Activated CD4-positive, alpha-beta T cell treated with anti-CD3 and anti-CD28 coated beads for 4 hours (primary cell): ENCODE measurements around the gene ENPEP.

ENCODE experiments used
- DNase-seq, 2 donors: peaks; one replicate each; pipeline ENCODE4 v3.0.0-alpha.2; 2020

The ENPEP gene

DNA sequence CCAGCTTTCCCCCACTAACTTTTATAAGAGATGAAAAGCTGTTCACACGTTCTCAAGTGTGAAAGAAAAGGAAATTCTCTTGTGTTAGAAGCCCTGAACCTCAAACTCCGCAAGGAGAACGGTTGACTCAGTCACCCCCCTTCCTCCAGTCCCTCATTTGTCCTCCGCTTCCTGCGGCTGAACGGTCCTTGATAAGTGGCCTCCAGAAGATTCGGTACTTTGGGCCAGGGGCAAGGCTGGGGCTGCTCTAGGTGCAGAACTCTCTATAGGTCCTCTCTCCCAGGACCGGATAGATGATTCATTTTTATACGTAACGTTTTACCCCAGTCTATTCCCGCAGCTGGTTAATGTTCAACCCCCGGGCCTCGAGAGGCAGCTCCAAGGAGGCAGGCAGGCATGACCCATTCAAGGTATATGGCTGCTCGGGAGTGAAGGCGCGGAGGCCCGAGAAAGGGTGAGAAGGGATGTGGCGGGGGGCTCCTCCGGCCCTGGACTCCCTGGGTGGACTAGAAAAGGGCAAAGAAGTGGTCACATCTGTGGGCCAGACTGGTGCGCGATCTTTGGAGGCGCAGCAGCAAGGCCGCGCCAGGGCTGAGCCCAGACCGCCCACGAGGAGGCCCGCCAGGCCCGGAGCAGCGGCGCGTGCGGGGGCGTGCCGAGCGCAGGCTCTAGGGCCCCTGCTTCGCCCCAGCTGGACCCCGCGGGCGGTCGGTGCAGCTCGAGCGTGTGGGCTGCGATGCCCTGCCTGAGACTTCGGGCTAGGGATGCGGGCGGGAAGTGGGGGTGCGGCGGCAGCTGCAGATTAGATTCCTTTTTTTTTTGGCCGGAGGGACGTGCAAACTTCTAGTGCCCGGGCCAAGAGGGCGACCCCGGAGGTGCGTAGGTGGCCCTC lies 135.2 kb downstream of the ENPEP start:
- no peak for DNase-seq

DNA sequence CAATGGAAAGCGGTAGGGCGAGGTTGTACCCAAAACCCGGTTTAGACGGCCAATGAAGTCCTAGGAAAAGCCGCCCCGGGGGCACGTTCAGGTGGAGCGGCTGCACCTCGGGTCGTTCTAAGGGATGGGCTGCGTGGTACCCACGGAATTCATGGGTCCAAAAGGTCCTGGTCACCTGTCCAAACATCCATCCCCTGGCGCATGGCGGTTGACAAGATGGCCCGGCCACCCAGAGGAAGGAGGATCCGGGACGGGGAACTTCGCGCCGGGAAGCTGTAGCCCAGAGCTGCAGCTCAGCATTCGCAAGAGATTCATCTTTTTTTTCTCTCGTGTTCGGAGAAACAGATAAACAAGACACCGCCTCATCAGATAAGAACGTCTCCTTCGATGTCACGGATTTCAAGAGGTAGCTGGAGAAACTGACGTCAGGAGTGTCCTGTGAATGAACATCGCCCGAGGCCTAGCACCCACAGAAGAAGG lies 136.1 kb downstream of the ENPEP start:
- no peak for DNase-seq

DNA sequence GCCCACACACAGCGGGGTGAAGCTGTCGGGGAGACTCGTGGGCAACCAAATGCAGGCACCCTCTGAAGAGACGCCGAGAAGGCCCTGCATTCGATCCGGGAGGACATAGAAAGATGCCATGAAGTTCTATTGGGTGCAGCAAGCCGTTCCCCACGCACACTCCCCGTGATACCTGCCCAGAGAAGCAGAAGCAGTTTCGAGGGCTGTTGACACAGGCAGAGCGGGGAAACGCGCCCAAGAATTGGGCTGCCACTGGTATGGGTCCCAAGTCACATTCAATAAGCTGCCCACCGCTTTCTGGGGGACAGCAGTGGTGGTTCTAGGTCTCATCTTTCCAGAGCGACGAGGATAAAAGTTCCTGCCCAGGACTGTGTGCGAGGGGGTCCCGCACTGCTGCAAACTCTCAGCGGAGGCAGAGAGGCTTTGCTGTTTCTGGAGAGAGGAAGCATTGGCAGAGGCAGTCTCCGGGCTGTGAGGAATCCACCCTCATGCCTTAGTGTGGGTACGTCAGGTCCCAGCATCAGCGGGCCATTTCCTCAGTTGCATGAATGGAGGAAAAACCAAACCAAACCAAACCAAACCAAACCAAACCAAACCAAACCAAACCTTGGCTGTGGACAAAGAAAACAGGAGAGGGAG lies 136.8 kb downstream of the ENPEP start:
- DNase-seq: no peak

DNA sequence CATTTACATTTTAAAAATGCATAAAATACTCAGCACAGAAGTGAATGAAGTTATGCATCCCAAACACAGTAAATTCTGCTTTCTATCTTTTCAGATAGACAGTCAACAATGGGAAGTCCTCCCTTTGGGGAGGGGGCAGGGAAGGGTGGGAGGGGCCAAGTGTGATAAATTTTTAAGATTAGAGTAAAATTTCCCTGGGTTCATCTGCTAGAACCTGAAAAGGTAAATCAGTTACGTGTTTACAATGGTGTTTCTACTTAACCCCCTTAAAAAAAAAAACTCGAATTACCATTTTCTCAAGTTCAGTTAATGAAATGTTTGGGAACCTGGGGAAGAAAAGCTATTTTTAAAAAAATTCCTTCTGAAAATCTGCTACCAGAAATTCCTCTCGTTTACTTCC lies 137.8 kb downstream of the ENPEP start:
- no peak for DNase-seq

DNA sequence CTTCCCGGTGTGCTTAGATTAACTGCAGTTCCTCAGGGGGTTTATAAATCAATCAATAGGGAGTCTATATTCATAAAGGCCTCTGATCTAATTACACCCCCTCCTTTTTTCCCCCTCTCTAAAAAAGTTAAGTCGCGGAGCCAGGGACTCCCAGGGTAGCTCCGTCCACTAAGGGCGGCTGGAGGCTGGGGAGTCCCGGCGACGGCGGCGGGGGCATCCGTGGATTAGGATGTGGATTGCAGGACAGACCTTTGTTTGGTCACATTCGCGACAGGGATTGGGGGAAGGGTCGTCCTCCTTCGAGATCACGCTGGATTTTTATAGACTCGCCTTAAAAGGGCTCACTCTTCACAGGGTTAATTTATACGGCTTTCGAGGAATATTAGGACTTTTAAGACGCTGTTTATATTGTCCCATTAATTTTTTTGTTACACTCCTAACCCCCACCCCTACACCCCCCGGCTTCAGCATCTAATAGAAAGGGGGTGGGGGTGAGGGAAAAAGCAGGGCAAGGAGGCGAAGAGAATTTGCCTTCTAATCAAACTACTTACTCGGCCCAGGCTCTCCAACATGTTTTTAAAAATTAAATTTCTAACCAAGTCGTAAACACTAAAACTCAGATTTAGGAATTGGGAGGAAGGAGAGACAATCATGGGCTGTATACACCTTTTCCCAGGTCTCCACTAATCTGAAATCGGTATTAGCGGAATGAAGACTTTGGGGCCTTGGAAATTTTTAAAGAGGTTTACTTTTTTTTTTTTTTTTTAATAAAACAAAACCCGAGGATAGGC lies 138.4 kb downstream of the ENPEP start:
- no peak for DNase-seq
